SK-N-MC (cell line): ENCODE data around the gene OR13C2.
"Not testable (repeated sequence)": the region's sequence is repeated elsewhere in the genome, so short reads cannot be mapped to it uniquely, and the experiment has no call there.

ENCODE experiments used
- DNase-seq: peaks from one replicate; pipeline ENCODE4 v3.0.0-alpha.2; 2011; ENCODE audit warnings: low read depth, low spot score
- H3K27ac ChIP-seq: fragments of 200-600 bp; sonication (generic); 2 replicates; pipeline ENCODE4 v1.5.1; 2016; ENCODE audit warnings: mixed run types
- H3K36me3 ChIP-seq: fragments of 200-600 bp; sonication (generic); 2 replicates; pipeline ENCODE4 v1.6.1; 2017; ENCODE audit warnings: antibody characterized with exemption, low read length, mixed read lengths; ENCODE audit not compliant: insufficient read depth
- H3K4me3 ChIP-seq: fragments of 200-600 bp; sonication (generic); 2 replicates; pipeline ENCODE4 v1.5.1; 2016
- H3K9ac ChIP-seq: fragments of 200-600 bp; sonication (generic); 2 replicates; pipeline ENCODE4 v1.8.0; 2017; ENCODE audit warnings: mixed run types, mixed read lengths; ENCODE audit not compliant: insufficient read length
- H3K9me3 ChIP-seq: fragments of 200-600 bp; sonication (generic); 2 replicates; pipeline ENCODE4 v1.6.1; 2017; ENCODE audit warnings: low read depth, mild to moderate bottlenecking, antibody characterized with exemption, low read length, moderate library complexity, mixed read lengths
- EZH2 ChIP-seq: fragments of 200-600 bp; sonication (generic); IDR thresholded peaks from one replicate; pipeline ENCODE4 v1.6.1; 2017; ENCODE audit warnings: antibody characterized with exemption
- FOXP2 ChIP-seq: optimal IDR thresholded peaks from 2 replicates; pipeline ENCODE3; 2011; ENCODE audit warnings: mild to moderate bottlenecking, moderate library complexity; ENCODE audit not compliant: insufficient read depth; ENCODE audit errors: extremely low read length, control extremely low read depth
- POLR2AphosphoS5 ChIP-seq: IDR thresholded peaks from 2 replicates; pipeline ENCODE4 v1.6.1; 2012; ENCODE audit warnings: mild to moderate bottlenecking, low read depth, low read length, borderline replicate concordance

The OR13C2 gene

GRCh38 chr9:104605527-104605926 lies at the start of gene OR13C2:
TSS of gene OR13C2 (minus strand) at chr9:104605627. CDS start at chr9:104605627, 0 bp downstream.
- not testable (repeated sequence) for H3K4me3 ChIP-seq, H3K27ac ChIP-seq, H3K9me3 ChIP-seq, H3K9ac ChIP-seq, H3K36me3 ChIP-seq, DNase-seq

DNA sequence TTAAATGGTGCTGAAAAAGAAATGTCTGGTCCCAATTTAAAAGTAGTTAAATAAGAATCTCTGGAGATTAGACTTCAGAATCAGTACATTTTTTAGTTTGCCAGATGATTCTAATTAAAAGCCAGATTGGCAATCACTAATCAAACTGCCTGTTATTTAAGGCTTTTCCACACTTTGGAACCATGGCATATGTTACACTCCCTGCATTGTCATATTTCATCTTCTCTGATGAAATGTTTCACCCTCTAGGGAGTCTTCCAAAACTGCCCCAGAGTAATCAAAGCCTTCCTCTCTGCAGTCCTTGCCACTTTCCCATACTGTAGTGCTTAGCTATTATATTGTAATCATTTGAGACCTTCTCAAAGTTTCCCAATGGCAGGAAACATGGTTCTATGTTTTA lies 30.0 kb upstream of the OR13C2 start:
- H3K9me3 ChIP-seq, result no peaks in the 10 kb centered on the region

GRCh38 chr9:104633976-104634520 lies 28.6 kb upstream of the OR13C2 start:
- Histone ChIP-seq H3K36me3 (no peaks in the 10 kb centered on the region), H3K4me3 (no peak overlapping the region), H3K9me3 (no peaks in the 10 kb centered on the region), H3K9ac (no peak overlapping the region), H3K27ac (no peak overlapping the region)
- DNase-seq, result no peak
- TF ChIP-seq FOXP2, result no peak

More for the DNA sequence above, 30.0 kb upstream of the OR13C2 start:
- Histone ChIP-seq H3K4me3 (peak overlapping the region; percentile 25; the same call in 1 of the 2 replicates), H3K36me3 (no peaks in the 10 kb centered on the region), H3K27ac (0 out of 2 replicates have a peak overlapping the region, but pooled peaks have one; percentile 25), H3K9ac (no peak overlapping the region)
- TF ChIP-seq FOXP2 (no peak), EZH2 (no peak), POLR2AphosphoS5 (no peak)
- no peak for DNase-seq

- DNase-seq, H3K9ac ChIP-seq, H3K9me3 ChIP-seq, H3K36me3 ChIP-seq, H3K27ac ChIP-seq, H3K4me3 ChIP-seq: not testable (repeated sequence)
Measured at GRCh38 chr9:104625964-104626363, 20.5 kb upstream of the OR13C2 start.

DNA sequence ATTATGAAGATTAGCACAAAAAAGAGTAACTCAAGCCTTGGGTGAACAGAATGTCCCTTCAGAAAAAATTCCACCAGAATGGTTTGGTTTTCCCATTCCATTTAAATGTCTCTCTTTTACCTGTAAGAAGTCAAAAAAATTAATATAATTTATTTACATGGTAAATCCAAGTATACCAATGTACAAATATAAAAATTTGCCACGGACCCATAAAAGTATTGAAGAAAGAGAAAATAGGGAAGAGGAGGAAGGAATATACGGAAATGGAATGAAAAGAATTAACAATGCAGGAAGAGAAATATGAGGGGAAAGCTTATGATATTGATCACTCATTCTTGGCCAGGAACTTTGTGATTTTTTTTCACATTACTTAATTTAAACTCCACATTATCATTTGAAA lies 12.7 kb upstream of the OR13C2 start, which contains the start of gene OR13C9:
TSS of gene OR13C9 (minus strand) at position 101 of the 400 bp plus-strand sequence. CDS start at position 101, 0 bp downstream.
- H3K9ac ChIP-seq, result no peak within 1 kb of the TSS
- TF ChIP-seq FOXP2, result no peak
- TF ChIP-seq POLR2AphosphoS5, result no peak
- no peak for TF ChIP-seq EZH2
- no peak within 1 kb of the TSS for H3K4me3 ChIP-seq

DNA sequence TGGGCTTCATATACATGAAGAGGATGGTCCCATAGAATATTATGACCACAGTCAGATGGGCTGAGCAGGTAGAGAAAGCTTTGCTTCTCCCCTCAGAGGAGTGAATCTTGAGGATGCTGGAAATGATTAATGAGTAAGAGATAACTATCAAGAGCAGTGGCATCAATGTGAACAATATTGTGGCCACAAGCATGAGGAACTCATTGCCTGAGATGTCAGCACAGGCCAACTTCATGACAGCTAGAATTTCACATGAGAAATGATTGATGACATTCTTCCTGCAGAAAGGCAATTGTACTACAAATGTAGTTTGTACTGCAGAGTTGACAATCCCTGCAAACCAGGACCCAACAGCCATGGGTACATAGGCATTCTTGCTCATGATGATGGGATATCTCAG lies 12.0 kb upstream of the OR13C2 start:
- Histone ChIP-seq H3K27ac (no peak overlapping the region), H3K4me3 (no peak overlapping the region), H3K36me3 (no peaks in the 10 kb centered on the region), H3K9me3 (no peaks in the 10 kb centered on the region), H3K9ac (no peak overlapping the region)
- no peak for TF ChIP-seq POLR2AphosphoS5
- TF ChIP-seq EZH2, result no peak
- TF ChIP-seq FOXP2, result no peak
- DNase-seq, result no peak

More for the DNA sequence above, 12.7 kb upstream of the OR13C2 start, which contains the start of gene OR13C9:
- no peaks in the 10 kb centered on the region for H3K9me3 ChIP-seq
- no peak for DNase-seq
- H3K36me3 ChIP-seq, result no peaks in the 10 kb centered on the region
- no peak within 1 kb of the TSS for H3K27ac ChIP-seq

DNA sequence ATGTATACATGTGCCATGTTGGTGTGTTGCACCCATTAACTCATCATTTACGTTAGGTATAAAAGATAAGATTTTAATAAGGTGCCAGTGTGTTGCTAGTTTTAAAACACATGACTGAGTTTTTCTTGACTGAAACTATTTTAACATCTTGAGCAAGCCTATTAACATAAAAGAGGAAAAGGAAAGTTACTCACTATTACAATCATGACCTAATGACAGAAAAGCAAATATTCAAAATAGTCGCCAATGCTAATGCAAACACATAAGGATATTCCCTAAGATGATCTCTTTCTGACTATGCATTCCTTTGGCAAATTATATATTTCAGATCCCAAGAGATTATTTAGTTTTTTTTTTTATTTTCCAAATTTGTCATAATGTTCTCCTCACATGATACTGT lies 5.8 kb upstream of the OR13C2 start:
- Histone ChIP-seq H3K4me3 (no peak overlapping the region), H3K9ac (no peak overlapping the region), H3K36me3 (no peaks in the 10 kb centered on the region), H3K9me3 (no peaks in the 10 kb centered on the region), H3K27ac (no peak overlapping the region)
- TF ChIP-seq POLR2AphosphoS5, result no peak
- no peak for TF ChIP-seq FOXP2
- TF ChIP-seq EZH2, result no peak
- DNase-seq, result no peak

- no peak for DNase-seq
- Histone ChIP-seq H3K36me3 (no peaks in the 10 kb centered on the region), H3K9me3 (no peaks in the 10 kb centered on the region), H3K9ac (no peak overlapping the region), H3K27ac (no peak overlapping the region), H3K4me3 (no peak overlapping the region)
- TF ChIP-seq FOXP2 (no peak), EZH2 (no peak), POLR2AphosphoS5 (no peak)
Measured at GRCh38 chr9:104608336-104608735, 2.9 kb upstream of the OR13C2 start.

DNA sequence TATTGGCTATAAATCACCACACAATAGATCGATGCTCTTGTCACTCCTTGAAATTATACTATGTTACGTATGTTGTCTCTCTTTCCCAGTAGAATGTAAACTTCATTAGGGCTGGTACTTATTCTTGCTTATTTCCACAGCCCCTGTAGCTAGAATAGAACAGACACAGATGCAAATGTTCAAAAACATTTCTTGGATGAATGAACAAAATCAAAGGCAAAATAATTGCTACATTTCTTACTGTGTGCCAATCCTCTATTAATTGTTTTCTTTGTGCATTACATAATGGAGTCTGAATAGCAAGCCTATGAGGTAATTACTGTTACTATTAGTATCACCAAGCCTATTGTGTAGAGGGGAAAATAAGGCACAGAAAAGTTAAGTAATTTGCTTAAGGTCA lies 725 bp upstream of the OR13C2 start:
- no peak overlapping the region for H3K27ac ChIP-seq
- no peak overlapping the region for H3K9ac ChIP-seq
- H3K36me3 ChIP-seq, result no peaks in the 10 kb centered on the region
- no peak overlapping the region for H3K4me3 ChIP-seq
- DNase-seq, result no peak
- no peaks in the 10 kb centered on the region for H3K9me3 ChIP-seq
- no peak for TF ChIP-seq POLR2AphosphoS5
- TF ChIP-seq FOXP2, result no peak
- no peak for TF ChIP-seq EZH2
